Natural killer cell treated with Interleukin-12 subunit alpha and Interleukin-12 subunit beta and Interleukin-15 and Interleukin-18, amount 100 ng/mL, for 72 hours (primary cell): Measurements from ENCODE around the gene ACOD1. TPM values are rescaled to one million over a fixed set of nuclear protein-coding genes. Genes with fewer than 3 reads are reported as not detected.

Source experiments
- ATAC-seq, 2 donors: fragments of 150-1000 bp; cut with Tn5 transposase in 1 of 2; sonication (Bioruptor Pico), chemical (Tn5 transposase) in 1 of 2; 2 replicates each; pipeline ENCODE4 v1.10.0; 2021
- DNase-seq: peaks from one replicate; pipeline ENCODE4 v3.0.0; 2022; ENCODE audit warnings: low spot score
- H3K27ac Mint-ChIP-seq, 2 donors: 1 replicate in 1 of 2; 2 replicates in 1 of 2; pipeline ENCODE4 v1.8.0; 2022; ENCODE audit warnings: mixed read lengths in 2 of 2, mild to moderate bottlenecking in 1 of 2, moderate library complexity in 1 of 2
- H3K27me3 Mint-ChIP-seq, 2 donors: 1 replicate in 1 of 2; 2 replicates in 1 of 2; pipeline ENCODE4 v1.8.0; 2022; ENCODE audit warnings: mixed read lengths in 2 of 2
- H3K36me3 Mint-ChIP-seq: one replicate; pipeline ENCODE4 v1.8.0; 2022; ENCODE audit warnings: mixed read lengths
- H3K4me1 Mint-ChIP-seq, 2 donors: 1 replicate in 1 of 2; 2 replicates in 1 of 2; pipeline ENCODE4 v1.8.0; 2022; ENCODE audit warnings: low read depth in 2 of 2, mixed read lengths in 2 of 2, mild to moderate bottlenecking in 1 of 2
- H3K4me3 Mint-ChIP-seq: one replicate; pipeline ENCODE4 v1.8.0; 2022; ENCODE audit warnings: mixed read lengths
- H3K9me3 Mint-ChIP-seq: 2 replicates; pipeline ENCODE4 v1.8.0; 2022; ENCODE audit warnings: mixed read lengths
- total RNA-seq, 2 donors: library from RNA; stranded (reverse); gene quantifications; one replicate each; pipeline ENCODE4 v1.2.3, GENCODE V29; 2022

The ACOD1 gene
- total RNA-seq, 2 donors from 2014 or later: not detected

GRCh38 chr13:76965759-76966421 is 17.6 kb downstream of the ACOD1 start:
- Mint-ChIP-seq H3K9me3 (peaks cover 3% of the 10 kb centered on the region), H3K27me3 (peaks cover 30 to 55% of the 10 kb centered on the region in 2 donors), H3K4me3 (no peak overlapping the region), H3K36me3 (peaks cover under 1% of the 10 kb centered on the region), H3K4me1 (no peaks in the 10 kb centered on the region), H3K27ac (no peak overlapping the region)
- no peak for DNase-seq
- ATAC-seq: no peak

GRCh38 chr13:76967031-76967430 is 18.7 kb downstream of the ACOD1 start:
- peaks cover 41 to 59% of the 10 kb centered on the region in 2 donors for H3K27me3 Mint-ChIP-seq

GRCh38 chr13:76968041-76968440 is 19.7 kb downstream of the ACOD1 start:
- Mint-ChIP-seq H3K27ac (no peak overlapping the region), H3K27me3 (peaks cover 43 to 58% of the 10 kb centered on the region in 2 donors), H3K4me3 (no peak overlapping the region), H3K9me3 (no peaks in the 10 kb centered on the region), H3K4me1 (peaks cover 0 to 3% of the 10 kb centered on the region in 2 donors), H3K36me3 (no peaks in the 10 kb centered on the region)
- ATAC-seq: no peak
- no peak for DNase-seq

More at GRCh38 chr13:76967031-76967430, 18.7 kb downstream of the ACOD1 start:
- H3K36me3 Mint-ChIP-seq: no peaks in the 10 kb centered on the region
- H3K4me1 Mint-ChIP-seq: peaks cover 0 to 2% of the 10 kb centered on the region in 2 donors
- no peaks in the 10 kb centered on the region for H3K9me3 Mint-ChIP-seq
- no peak overlapping the region for H3K27ac Mint-ChIP-seq
- no peak overlapping the region for H3K4me3 Mint-ChIP-seq
- no peak for ATAC-seq
- no peak for DNase-seq

DNA sequence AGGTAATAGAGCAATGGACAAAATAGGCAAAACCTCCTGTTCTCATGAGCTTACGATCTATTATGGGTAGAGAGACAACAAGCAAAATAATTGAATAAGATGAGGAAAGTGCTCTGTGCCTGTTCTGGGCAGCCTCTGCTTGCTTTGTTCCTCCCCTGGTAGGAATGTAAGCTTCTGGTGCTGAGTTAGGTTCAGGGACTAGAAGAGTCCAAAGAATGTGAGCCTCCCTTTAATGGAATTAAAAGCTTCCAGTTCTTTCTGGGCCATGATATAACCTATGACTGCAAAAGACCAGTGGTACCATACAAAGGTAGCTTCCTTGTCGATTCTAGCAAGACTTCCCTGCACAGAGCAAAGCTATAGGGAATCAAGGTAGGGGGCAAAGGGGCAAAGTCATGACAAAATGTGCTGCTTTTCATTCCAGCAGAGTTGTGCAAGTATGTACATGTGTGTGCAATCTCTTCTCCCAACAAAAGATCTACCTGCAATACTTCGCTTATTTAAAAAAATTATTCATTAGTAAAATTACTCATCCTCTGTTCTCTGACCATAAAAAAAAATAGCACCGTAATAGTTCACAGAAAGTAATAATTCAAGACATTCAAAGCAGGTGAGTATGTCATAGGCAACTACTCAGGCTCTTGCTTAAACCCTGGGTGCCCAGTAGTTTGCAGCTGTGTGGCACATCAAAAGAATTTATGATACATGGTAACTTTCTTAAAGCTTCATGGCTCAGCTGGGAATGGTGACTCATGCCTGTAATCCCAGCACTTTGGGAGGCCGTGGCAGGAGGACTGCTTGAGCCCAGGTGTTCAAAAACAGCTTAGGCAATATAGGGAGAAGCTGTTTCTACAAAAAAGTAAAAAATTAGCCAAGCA is 21.4 kb downstream of the ACOD1 start:
- Mint-ChIP-seq H3K27me3 (peaks cover 52 to 71% of the 10 kb centered on the region in 2 donors), H3K27ac (no peak overlapping the region), H3K4me1 (peaks cover 0 to 3% of the 10 kb centered on the region in 2 donors), H3K9me3 (no peaks in the 10 kb centered on the region), H3K36me3 (no peaks in the 10 kb centered on the region), H3K4me3 (no peak overlapping the region)
- ATAC-seq (no peak), DNase-seq (no peak)

- Mint-ChIP-seq H3K36me3 (no peaks in the 10 kb centered on the region), H3K4me1 (peaks cover 0 to 3% of the 10 kb centered on the region in 2 donors), H3K27ac (no peak overlapping the region), H3K27me3 (peaks cover 56 to 71% of the 10 kb centered on the region in 2 donors), H3K4me3 (no peak overlapping the region), H3K9me3 (no peaks in the 10 kb centered on the region)
- DNase-seq: no peak
- no peak for ATAC-seq
Observed at GRCh38 chr13:76971215-76971614, 22.9 kb downstream of the ACOD1 start.

- H3K9me3 Mint-ChIP-seq: no peaks in the 10 kb centered on the region
- ATAC-seq (no peak), DNase-seq (no peak)
- H3K27me3 Mint-ChIP-seq: peaks cover 57 to 71% of the 10 kb centered on the region in 2 donors
- no peaks in the 10 kb centered on the region for H3K36me3 Mint-ChIP-seq
- H3K4me3 Mint-ChIP-seq: no peak overlapping the region
- H3K27ac Mint-ChIP-seq: no peak overlapping the region
- peaks cover 7 to 10% of the 10 kb centered on the region in 2 donors for H3K4me1 Mint-ChIP-seq
Observed at GRCh38 chr13:76971851-76972829, 23.8 kb downstream of the ACOD1 start.

- no peak for DNase-seq
- Mint-ChIP-seq H3K4me3 (no peak overlapping the region), H3K27ac (no peak overlapping the region), H3K36me3 (no peaks in the 10 kb centered on the region), H3K27me3 (peaks cover 62 to 71% of the 10 kb centered on the region in 2 donors), H3K4me1 (peaks cover 7 to 12% of the 10 kb centered on the region in 2 donors), H3K9me3 (no peaks in the 10 kb centered on the region)
- ATAC-seq: no peak
Observed at GRCh38 chr13:76973920-76974617, 25.8 kb downstream of the ACOD1 start.

DNA sequence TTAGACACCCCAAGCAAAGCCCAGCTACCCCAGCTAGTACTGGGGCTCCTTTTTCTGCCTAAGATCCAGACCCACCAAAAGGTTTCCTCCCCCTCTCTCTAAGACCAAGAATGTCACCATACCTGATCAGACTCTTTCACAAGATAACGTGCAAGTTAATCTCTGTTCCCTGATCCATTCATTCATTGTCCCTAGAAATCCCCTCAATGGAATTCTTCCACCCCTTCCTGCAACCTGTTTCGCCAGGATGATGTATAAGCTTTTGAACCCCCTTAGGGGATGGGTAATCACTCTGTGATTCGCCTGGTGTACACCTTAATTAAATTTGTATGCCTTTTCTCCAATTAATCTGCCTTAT is 26.3 kb downstream of the ACOD1 start:
- Mint-ChIP-seq H3K27me3 (peaks cover 59 to 69% of the 10 kb centered on the region in 2 donors), H3K4me1 (peaks cover 7 to 12% of the 10 kb centered on the region in 2 donors), H3K4me3 (no peak overlapping the region), H3K36me3 (no peaks in the 10 kb centered on the region), H3K27ac (no peak overlapping the region), H3K9me3 (no peaks in the 10 kb centered on the region)
- DNase-seq (no peak), ATAC-seq (no peak)

DNA sequence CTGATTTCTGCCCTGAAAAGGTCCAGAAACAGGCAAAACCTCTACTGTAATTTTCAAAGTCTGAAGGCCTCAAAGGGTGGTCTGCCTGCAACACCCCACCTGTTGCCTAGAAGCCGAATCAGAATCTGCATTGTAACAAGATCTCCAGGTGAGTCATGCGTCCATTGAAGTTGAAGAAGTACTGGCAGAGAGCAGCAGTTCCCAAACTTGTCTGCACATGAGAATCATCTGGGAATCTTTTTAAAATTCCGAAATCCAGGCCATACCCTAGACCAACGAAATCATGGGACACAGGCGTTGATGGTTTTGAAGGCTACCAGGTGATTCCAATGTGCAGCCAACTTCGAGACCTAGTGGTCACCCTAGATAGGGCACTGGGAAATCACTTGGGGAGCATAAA is 27.6 kb downstream of the ACOD1 start:
- H3K36me3 Mint-ChIP-seq: no peaks in the 10 kb centered on the region
- peaks cover 11 to 15% of the 10 kb centered on the region in 2 donors for H3K4me1 Mint-ChIP-seq
- no peak overlapping the region for H3K4me3 Mint-ChIP-seq
- H3K27me3 Mint-ChIP-seq: peaks cover 58 to 72% of the 10 kb centered on the region in 2 donors
- ATAC-seq (no peak), DNase-seq (no peak)
- no peak overlapping the region for H3K27ac Mint-ChIP-seq
- no peaks in the 10 kb centered on the region for H3K9me3 Mint-ChIP-seq

- H3K9me3 Mint-ChIP-seq: no peaks in the 10 kb centered on the region
- H3K36me3 Mint-ChIP-seq: no peaks in the 10 kb centered on the region
- no peak for ATAC-seq
- H3K27ac Mint-ChIP-seq: no peak overlapping the region
- no peak for DNase-seq
- peaks cover 58 to 70% of the 10 kb centered on the region in 2 donors for H3K27me3 Mint-ChIP-seq
- H3K4me1 Mint-ChIP-seq: peaks cover 11 to 15% of the 10 kb centered on the region in 2 donors
- H3K4me3 Mint-ChIP-seq: no peak overlapping the region
Observed at GRCh38 chr13:76976490-76976889, 28.2 kb downstream of the ACOD1 start.

DNA sequence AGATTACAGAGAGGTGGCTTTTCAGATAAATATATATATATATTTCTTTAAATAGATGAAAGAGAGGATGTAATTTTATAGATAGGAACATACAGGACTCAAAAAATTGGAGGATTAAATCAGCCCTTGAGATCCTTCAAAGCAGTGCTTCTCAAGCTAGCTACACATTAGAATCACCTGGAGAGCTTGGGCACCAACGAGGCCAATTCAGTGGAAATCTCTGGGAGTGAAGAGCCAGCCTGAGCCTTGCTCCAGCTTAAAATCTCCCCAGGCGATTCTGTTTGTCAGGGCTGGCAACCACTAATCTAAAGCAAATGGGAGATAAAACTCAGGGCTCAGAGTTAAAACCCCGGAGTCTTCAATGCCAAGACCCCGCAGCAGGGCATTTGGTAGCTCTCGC is 28.6 kb downstream of the ACOD1 start:
- H3K4me3 Mint-ChIP-seq: no peak overlapping the region
- H3K27ac Mint-ChIP-seq: no peak overlapping the region
- H3K36me3 Mint-ChIP-seq: no peaks in the 10 kb centered on the region
- peaks cover 58 to 70% of the 10 kb centered on the region in 2 donors for H3K27me3 Mint-ChIP-seq
- DNase-seq: no peak
- H3K4me1 Mint-ChIP-seq: peaks cover 11 to 14% of the 10 kb centered on the region in 2 donors
- H3K9me3 Mint-ChIP-seq: no peaks in the 10 kb centered on the region
- no peak for ATAC-seq

- peak overlapping the region in 1 of 2 donors; percentile 16 for H3K27ac Mint-ChIP-seq
- H3K4me3 Mint-ChIP-seq: no peak overlapping the region
- peaks cover 11 to 12% of the 10 kb centered on the region in 2 donors for H3K4me1 Mint-ChIP-seq
- H3K9me3 Mint-ChIP-seq: no peaks in the 10 kb centered on the region
- peaks cover 51 to 60% of the 10 kb centered on the region in 2 donors for H3K27me3 Mint-ChIP-seq
- peak; percentile 97 to 99 for ATAC-seq
- peak; percentile 88 for DNase-seq
- H3K36me3 Mint-ChIP-seq: no peaks in the 10 kb centered on the region
Observed at GRCh38 chr13:76980075-76980718, 31.9 kb downstream of the ACOD1 start.
